ENCODE measurements around the gene BICDL1.

BICDL1 gene

GRCh38 chr12:119998471-119999245 lies 9.6 kb downstream of the BICDL1 start:
- no peak for DNase-seq (ENCODE audit: low read depth in 2 of 2)
- H3K4me3 ChIP-seq (replicated peaks in 1 of 2; ENCODE audit: low read depth in 2 of 2, low read length in 2 of 2) = no peak overlapping the region
- TF ChIP-seq CTCF (IDR thresholded peaks at IDR 0.05; ENCODE audit: low read depth, low read length) = no peak

GRCh38 chr12:120000556-120000955 lies 11.5 kb downstream of the BICDL1 start:
- no peak for TF ChIP-seq CTCF (IDR thresholded peaks at IDR 0.05; ENCODE audit: low read depth, low read length)
- DNase-seq (ENCODE audit: low read depth in 2 of 2) = no peak
- no peak overlapping the region for H3K4me3 ChIP-seq (replicated peaks in 1 of 2; ENCODE audit: low read depth in 2 of 2, low read length in 2 of 2)

DNA sequence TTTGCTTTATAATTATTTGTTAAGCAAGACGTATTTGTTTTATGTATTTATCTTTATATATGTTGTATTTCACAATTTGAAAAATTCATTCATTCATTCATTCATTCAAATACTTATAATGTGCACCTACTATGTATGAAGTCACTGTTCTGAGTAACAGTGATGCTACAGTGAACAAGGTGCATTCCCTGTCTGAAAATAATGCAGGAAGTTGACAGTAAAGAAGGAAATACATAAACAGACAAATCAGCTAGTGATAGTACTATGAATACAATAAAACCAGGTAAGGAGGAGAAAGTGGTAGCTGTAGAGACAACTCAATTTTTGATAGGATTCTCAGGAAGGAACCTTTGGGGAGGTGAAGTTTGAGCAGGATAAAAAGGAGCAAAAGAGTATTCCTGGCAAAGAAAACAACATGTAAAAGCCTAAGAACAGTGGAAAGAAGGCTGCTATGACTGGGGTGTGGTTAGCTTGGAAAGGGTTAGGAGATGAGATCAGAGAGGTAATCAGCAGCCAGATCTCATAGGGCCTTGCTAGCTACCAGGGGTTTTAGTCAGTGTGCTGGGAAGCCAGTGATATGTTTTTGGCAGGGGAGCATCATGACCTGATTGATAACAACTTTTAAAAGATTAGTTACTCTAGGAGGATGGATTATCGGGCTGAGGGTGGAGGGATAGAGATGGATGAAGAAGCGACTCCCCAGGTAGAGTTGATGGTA lies 17.4 kb downstream of the BICDL1 start:
- no peak for TF ChIP-seq CTCF (IDR thresholded peaks at IDR 0.05; ENCODE audit: low read depth, low read length)

DNA sequence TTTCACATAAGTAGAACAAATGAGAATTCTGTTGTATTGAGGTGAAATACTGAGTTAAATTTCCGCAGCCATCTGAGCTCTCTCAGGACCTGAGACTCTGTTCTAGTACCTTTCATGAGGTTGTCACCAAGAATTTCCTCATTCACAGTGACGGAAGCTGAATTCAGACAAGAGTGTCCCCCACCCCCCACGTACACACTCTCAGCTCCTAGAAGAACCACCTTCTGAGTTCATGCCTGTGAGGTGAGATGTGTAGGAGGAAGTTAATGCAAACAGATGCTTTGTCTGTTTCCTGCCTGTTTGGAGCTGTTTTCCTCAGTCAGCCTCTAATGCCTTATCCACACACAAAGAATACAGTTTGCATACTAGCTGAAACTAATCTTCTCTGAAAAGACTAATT lies 18.2 kb downstream of the BICDL1 start:
- TF ChIP-seq CTCF (IDR thresholded peaks at IDR 0.05; ENCODE audit: low read depth, low read length) = no peak
- no peak for DNase-seq (ENCODE audit: low read depth in 2 of 2)
- H3K4me3 ChIP-seq (replicated peaks in 1 of 2; ENCODE audit: low read depth in 2 of 2, low read length in 2 of 2) = no peak overlapping the region

More for the DNA sequence above, 17.4 kb downstream of the BICDL1 start:
- H3K4me3 ChIP-seq (replicated peaks in 1 of 2; ENCODE audit: low read depth in 2 of 2, low read length in 2 of 2) = no peak overlapping the region
- no peak for DNase-seq (ENCODE audit: low read depth in 2 of 2)

DNA sequence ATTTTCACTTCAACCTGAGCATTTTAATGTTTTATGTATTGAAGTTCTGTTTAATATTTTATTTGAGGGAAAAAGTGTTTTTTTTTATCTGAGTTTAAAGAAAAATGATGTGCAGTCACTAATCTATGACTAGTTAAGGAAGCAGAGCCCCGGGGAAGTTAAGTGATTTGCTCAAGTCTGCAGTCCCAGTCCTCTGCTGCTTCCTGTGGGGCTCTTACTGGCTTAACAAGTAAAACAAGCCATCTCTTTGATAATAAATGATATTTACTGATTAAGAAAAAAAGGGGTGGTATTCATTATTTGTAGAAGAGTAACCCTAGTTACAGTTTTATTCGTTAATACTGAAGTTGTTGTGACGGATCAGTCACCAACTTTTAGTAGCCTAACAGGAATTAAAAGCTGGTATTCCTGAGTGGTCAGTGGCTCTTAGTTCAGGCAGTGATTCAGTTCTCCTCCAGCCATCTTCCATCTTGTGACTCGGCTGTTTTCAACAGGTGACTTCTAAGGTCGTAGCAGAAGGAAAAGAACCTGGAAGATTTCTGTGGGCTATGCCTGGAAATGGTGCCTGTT lies 21.7 kb downstream of the BICDL1 start:
- no peak for TF ChIP-seq CTCF (IDR thresholded peaks at IDR 0.05; ENCODE audit: low read depth, low read length)
- DNase-seq (ENCODE audit: low read depth in 2 of 2) = no peak
- H3K4me3 ChIP-seq (replicated peaks in 1 of 2; ENCODE audit: low read depth in 2 of 2, low read length in 2 of 2) = no peak overlapping the region

DNA sequence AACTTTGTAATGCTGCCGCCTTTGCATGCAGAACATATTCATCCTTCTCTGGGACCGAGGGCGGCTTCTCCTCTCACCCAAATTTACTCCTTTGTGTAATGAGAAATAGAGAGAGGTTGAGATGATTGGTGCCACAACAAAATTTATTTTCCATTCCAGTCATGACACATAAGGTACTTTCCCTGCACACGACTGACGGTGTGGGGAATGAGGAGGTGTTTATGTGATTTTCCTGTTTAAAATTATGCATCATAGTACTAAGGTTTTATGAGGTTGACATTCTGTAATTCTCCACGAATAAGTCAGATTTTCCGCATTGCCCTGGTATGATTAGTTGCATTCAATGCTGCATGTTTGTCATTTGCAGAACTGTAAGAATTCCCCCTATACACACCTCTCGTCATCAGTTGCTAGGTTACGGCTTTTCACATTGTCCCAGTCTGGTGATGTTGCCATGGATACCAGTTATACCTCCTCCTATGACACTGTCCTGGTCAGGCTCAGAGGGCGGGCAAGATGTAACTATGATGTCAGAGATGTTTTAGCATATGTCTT lies 23.1 kb downstream of the BICDL1 start:
- H3K4me3 ChIP-seq (replicated peaks in 1 of 2; ENCODE audit: low read depth in 2 of 2, low read length in 2 of 2) = no peak overlapping the region
- peak in 1 of 2 donors; percentile 21 for DNase-seq (ENCODE audit: low read depth in 2 of 2)

More for the DNA sequence above, 23.1 kb downstream of the BICDL1 start:
- no peak for TF ChIP-seq CTCF (IDR thresholded peaks at IDR 0.05; ENCODE audit: low read depth, low read length)

Measured in cardiac fibroblast (primary cell).